ENCODE results near the gene CFAP410.

DNA sequence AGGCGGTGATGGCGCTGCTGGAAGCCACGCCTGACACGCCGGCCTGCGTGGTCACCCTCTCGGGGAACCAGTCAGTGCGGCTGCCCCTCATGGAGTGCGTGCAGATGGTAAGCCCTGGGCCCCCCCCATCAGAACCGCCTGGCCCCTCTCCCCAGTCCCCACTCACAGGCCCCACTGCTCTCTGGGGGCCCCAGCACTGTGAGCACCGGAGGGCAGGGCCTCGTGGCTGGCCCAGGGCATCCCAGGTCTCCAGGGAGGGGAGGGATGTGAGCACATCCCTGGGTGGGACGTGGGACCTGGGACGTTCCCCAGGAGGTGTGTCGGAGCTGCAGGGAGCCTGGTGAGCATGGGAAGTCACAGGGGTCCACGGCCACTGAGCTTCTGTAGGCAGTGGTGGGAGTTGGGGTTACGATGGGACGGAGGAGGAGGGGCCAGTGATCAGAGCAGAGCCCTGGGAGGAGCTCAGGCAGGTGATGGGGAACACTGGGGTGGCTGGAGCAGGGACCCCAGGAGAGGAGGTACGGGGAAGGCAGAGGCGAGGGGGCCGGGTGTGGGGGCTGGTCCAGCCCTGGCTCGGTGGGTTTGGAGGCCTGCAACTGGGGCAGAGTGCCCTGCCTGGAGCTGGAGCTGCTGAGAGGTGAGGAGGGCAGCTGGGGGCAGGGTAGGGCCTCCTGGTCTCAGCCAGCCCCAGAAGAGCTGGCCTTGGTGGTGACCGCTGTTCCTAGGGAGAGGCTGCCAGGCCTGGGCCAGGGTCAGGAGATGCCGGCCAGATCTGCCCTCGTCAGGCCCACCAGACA is 20.5 kb downstream of the CFAP410 start:
- TF ChIP-seq, protein P1, sequence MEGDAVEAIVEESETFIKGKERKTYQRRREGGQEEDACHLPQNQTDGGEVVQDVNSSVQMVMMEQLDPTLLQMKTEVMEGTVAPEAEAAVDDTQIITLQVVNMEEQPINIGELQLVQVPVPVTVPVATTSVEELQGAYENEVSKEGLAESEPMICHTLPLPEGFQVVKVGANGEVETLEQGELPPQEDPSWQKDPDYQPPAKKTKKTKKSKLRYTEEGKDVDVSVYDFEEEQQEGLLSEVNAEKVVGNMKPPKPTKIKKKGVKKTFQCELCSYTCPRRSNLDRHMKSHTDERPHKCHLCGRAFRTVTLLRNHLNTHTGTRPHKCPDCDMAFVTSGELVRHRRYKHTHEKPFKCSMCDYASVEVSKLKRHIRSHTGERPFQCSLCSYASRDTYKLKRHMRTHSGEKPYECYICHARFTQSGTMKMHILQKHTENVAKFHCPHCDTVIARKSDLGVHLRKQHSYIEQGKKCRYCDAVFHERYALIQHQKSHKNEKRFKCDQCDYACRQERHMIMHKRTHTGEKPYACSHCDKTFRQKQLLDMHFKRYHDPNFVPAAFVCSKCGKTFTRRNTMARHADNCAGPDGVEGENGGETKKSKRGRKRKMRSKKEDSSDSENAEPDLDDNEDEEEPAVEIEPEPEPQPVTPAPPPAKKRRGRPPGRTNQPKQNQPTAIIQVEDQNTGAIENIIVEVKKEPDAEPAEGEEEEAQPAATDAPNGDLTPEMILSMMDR (IDR thresholded peaks at IDR 0.05), result no peak
- TF ChIP-seq POLR2AphosphoS5 (IDR thresholded peaks at IDR 0.05; ENCODE audit: insufficient read depth in 1 of 2, low read depth in 1 of 2), result no peak

Measured in vagina (tissue), 2 donors.